GM18909 (cell line): ENCODE data around the gene TCP11X1.
"Not testable (repeated sequence)": the region's sequence is repeated elsewhere in the genome, so short reads cannot be mapped to it uniquely, and the experiment has no call there.

Source experiments
- ATAC-seq: cut with Tn5 transposase; IDR thresholded peaks from one replicate; pipeline ENCODE4 v1.9.1; 2021; ENCODE audit warnings: mild to moderate bottlenecking; ENCODE audit not compliant: unreplicated experiment, poor library complexity

Gene TCP11X1

DNA sequence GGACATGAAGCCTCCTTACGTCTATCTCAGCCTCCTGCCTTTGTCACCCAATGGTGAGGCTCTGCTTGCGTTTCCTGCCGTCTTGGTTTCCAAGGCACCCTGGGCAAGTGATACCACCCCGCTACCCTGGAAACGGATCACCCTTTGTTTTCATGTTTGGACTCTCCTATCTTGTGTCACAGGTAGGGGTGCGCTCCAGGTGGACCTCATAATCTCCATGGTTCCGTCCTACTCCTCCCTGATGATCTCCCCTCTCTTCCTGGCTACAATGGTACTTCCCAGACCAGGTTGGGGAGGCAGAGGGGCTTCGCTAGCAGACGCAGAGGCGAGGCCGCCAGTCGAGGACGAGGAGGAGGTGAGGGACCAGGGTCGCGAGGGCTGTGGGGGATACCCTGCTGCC lies at the start of gene TCP11X1:
TSS of gene TCP11X1 (plus strand) at position 316 of the 400 bp plus-strand sequence.
- ATAC-seq: not testable (repeated sequence)

DNA sequence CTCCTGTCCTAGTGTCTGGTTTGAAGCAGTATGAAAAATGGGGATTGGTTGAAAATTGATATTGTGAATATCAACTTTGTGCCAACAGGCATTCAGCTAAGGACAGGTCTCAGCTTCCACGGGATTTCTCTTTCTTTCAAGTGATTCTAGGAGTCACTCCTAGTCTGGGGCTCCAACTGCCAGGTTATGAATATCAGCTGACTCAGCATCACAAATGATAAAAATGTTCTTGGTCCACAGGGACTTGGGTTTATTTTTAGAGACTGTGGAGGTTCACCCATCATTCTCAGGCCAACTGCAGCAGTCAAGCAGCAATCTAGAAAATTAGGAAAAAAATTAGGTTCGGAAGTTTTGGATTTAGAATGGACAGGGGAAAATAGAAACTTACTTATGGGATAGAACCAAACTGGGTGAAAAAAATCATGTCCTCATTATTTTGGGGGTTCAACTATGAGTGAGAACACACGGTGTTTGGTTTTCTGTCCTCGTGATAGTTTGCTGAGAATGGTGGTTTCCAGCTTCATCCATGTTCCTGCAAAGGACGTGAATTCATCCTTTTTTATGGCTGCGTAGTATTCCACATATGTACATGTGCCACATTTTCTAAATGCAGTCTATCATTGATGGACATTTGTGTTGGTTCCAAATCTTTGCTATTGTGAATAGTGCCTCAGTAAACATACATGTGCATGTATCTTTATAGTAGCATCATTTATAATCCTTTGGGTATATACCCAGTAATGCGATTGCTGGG lies 29.0 kb upstream of the TCP11X1 start:
- no peak for ATAC-seq

DNA sequence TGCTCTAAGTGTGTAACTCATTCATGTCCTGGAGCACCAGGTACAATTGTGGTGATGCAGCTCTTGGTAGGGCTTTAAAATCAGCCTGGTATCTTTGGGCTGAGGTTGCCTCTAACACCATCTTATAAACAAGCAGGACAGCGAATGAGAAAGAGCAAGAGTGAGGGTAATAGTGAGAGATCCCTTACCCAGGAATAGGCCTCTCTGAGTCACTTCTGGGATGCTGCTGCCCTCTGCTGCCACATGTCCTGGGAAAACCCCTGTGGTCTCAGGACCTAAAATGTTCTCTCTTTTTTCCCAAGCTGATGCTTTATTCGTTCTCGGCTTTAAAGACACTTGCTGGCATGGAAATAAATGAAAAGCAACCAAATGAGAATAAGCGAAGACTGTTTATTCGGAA lies 7.2 kb upstream of the TCP11X1 start:
- not testable (repeated sequence) for ATAC-seq

DNA sequence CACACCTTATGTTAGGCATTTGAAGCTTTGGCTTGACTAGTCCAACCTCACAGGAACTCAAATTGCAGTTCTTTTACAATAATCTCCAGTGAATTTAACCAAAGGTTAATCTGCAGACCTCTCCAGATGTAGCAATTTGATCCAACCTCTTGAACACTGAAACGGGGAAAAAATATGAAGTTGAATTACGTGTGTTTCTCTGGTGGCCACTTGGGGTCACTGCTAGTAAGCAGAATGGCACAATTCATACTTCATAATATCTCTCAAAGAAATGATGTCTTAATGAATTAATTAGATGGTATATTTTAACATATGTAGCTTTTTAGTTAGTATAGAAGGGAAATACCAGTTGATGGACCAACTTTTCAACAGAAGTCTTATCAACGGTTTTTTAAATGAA lies 1.4 kb downstream of the TCP11X1 start:
- ATAC-seq: not testable (repeated sequence)

DNA sequence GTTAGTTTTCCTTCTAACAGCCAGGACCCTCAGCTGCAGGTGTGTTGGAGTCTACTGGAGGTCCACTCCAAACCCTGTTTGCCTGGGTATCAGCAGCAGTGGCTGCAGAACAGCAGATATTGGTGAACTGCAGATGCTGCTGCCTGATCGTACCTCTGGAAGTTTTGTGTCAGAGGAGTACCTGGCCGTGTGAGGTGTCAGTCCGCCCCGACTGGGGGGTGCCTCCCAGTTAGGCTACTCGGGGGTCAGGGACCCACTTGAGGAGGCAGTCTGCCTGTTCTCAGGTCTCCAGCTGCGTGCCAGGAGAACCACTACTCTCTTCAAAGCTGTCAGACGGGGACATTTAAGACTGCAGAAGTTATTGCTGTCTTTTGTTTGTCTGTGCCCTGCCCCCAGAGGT lies 20.6 kb downstream of the TCP11X1 start:
- ATAC-seq: not testable (repeated sequence)

DNA sequence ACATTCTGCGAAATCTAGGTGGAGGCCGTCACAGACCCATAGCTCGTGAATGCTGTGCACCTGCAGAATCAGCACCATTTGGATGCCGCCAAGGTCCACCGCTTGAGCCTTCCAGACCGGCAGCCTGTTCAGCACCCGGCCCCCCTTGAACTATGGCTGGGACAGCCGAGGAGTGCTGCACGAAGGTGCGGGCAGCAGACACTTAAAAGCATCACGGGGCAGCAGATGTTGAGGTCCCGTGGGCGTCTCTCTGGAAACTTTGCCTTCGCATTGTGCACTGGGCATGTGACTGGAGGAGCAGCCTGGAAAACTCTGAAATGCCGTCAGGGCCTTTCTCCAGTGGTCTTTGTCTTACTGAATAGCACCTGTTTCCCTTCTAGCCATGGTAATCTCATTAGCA lies 25.2 kb downstream of the TCP11X1 start:
- ATAC-seq: not testable (repeated sequence)

DNA sequence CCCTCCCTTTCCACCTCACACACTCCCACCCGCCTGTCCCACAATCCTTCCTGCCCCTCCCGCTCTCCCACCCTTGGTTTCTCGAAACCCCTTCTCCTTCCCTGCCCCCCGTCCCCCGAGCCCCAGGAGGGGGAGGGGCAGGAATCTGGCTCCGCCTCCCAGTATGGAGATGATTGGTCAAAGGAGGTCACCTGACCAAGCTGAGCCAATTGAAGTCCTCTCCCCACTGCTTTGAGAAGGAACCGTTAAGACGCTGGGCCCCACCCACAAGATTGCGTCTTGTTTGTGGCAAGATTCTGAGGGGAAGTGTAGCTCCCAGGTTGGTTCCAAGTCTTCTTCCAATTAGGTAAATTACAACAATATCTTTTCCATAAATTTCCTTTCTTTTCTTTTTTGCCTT lies 31.8 kb downstream of the TCP11X1 start, which contains the start of gene NXF2:
TSS of gene NXF2 (plus strand) at position 275 of the 400 bp plus-strand sequence. CDS start 59,912 bp downstream, outside the sequence.
- not testable (repeated sequence) for ATAC-seq

DNA sequence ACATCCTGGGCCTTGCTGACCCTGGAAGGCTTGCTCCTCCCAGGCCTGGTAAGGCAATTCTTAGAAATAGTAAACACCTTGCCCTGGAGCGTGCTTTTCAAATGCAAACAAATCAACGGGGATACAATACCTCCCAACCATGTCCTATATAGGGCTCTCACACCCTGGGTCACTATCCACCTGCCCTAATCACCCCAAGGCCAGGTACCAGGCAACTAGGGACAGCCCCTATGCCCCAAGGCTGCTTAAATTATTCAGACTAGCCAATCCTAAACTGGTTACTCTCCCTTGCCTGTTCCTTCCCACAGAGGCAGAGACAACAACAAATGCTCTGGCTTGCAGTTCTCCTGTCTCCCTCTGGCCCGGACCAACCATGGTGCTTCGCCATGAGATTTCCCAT lies 57.1 kb downstream of the TCP11X1 start:
- ATAC-seq: not testable (repeated sequence)
